Activated CD8-positive, alpha-beta memory T cell treated with anti-CD3 and anti-CD28 coated beads, Interleukin-2, amount 10 ng/mL, durations not matched to agents 7 days and 5 days (primary cell): Measurements from ENCODE around the gene AIP. TPM values are rescaled to one million over a fixed set of nuclear protein-coding genes. Genes with fewer than 3 reads are reported as not detected.

Source experiments
- ATAC-seq: fragments of 150-1000 bp; cut with Tn5 transposase; one replicate; pipeline ENCODE4 v1.10.0; 2021; ENCODE audit warnings: moderate library complexity
- CTCF ChIA-PET: fragments of 350-600 bp; sonication (Branson Sonifier 250); formaldehyde crosslinking; loops from one replicate; lab custom pipeline; 2021; ENCODE audit warnings: antibody characterized with exemption; lab: Charles Lee
- DNase-seq: peaks from one replicate; pipeline ENCODE4 v3.0.0-alpha.2; 2020
- H3K27ac Mint-ChIP-seq: one replicate; pipeline ENCODE4 v1.8.0; 2021; ENCODE audit warnings: mild to moderate bottlenecking, mixed read lengths
- H3K27me3 Mint-ChIP-seq: one replicate; pipeline ENCODE4 v1.8.0; 2021; ENCODE audit warnings: mixed read lengths
- H3K36me3 Mint-ChIP-seq: one replicate; pipeline ENCODE4 v1.8.0; 2021; ENCODE audit warnings: mild to moderate bottlenecking, mixed read lengths
- H3K4me1 Mint-ChIP-seq: one replicate; pipeline ENCODE4 v1.8.0; 2021; ENCODE audit warnings: mixed read lengths
- H3K4me3 Mint-ChIP-seq: one replicate; pipeline ENCODE4 v1.8.0; 2021; ENCODE audit warnings: mild to moderate bottlenecking, moderate library complexity, mixed read lengths
- H3K9me3 Mint-ChIP-seq: one replicate; pipeline ENCODE4 v1.8.0; 2022; ENCODE audit warnings: low read depth, mixed read lengths
- total RNA-seq, 2 experiments: library from RNA; stranded (reverse); gene quantifications; one replicate each; pipeline ENCODE4 v1.2.3, GENCODE V29; 2021

The AIP gene
- total RNA-seq, 2 experiments from 2014 or later = 168 to 178 TPM

DNA sequence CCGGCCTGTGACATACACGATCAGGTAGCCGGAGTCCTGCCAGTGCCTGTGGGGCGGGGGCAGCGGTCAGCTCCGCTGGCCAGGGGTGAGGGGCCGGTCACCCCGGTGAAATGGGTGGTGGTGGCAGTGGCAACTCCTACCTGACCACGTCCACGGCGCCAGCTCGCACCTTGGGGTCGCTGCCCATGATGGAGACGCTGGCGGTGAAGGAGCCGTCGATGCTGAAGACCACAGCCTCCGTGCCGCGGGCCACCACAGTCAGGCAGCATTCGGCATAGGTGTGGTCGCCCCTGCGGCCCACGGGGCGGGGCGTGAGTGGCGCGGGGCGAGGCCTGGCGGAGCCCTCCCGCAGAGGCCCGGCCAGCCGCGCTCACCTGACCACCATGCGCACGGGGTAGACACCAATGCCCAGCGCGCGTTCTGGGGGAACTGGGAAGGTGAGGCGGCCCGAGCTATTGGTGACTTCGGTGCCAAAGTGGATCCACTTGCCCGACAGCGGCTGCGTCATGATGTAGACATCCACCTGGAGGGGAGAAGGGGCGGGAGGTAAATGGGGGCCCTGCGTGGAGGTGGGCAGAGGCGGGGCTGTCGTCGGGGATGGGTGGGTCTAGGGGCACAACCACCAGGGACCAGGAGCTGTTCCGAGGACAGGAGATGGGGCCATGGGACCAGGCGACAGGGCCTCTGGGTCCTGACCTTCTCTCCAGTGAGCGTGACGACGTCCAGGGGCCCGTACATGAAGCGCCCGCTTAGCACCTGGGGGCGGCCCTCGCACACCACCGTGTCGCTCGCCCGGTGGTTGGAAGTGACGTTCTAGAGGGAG, 10.9 kb downstream of the AIP start:
- no peak overlapping the region for H3K27ac Mint-ChIP-seq
- CTCF ChIA-PET = no interaction called here
- H3K4me3 Mint-ChIP-seq = no peak overlapping the region
- H3K36me3 Mint-ChIP-seq = peaks cover 13% of the 10 kb centered on the region
- ATAC-seq (no peak), DNase-seq (peak; percentile 40)
- H3K27me3 Mint-ChIP-seq = no peaks in the 10 kb centered on the region
- no peaks in the 10 kb centered on the region for H3K9me3 Mint-ChIP-seq
- H3K4me1 Mint-ChIP-seq = peaks cover 6% of the 10 kb centered on the region

- CTCF ChIA-PET = no interaction called here
- Mint-ChIP-seq H3K27ac (no peak overlapping the region), H3K9me3 (no peaks in the 10 kb centered on the region), H3K27me3 (no peaks in the 10 kb centered on the region), H3K4me1 (peaks cover 3% of the 10 kb centered on the region), H3K36me3 (peaks cover 14% of the 10 kb centered on the region), H3K4me3 (no peak overlapping the region)
- ATAC-seq (no peak), DNase-seq (no peak)
These were observed 11.8 kb downstream of the AIP start for GRCh38 chr11:67494371-67495233.

DNA sequence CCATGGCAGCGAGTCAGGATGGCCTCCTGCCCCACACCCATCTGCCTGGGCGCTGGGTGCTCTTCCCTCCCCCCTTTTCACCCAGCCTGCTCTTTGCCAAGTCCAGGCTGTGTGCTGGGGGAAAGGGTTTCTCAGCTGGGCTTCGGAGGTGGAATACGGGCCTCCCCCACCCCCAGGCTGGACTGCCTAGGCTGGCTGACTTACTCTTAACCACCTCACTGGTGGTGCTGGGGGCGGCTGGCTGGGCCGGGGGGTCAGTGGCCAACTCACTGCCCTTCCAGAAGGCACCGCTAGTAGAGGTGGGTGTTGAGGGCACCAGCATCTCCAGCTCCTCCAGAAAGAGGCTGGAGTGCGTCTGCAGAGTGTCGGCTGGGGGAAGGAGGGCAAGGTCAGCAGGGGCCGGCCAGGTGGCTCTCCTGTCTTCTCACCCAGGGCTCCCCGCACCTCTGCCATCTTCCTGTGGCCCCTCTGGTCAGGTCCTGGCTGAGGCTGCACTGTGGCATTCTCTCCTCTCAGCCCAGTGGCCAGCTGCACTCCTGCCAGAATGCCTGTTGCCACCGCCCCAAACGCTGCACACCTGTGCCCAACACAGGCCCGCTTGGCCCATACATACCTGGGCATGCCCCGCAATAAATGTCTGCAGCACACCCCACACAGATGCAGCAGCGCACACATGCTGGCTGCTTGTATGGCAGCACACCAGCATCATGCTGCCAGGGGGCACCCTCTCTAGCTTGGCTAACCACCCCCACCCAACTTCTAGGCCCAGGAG, 12.6 kb downstream of the AIP start:
- Mint-ChIP-seq H3K36me3 (peaks cover 14% of the 10 kb centered on the region), H3K27ac (no peak overlapping the region), H3K9me3 (no peaks in the 10 kb centered on the region), H3K4me1 (no peaks in the 10 kb centered on the region), H3K27me3 (no peaks in the 10 kb centered on the region), H3K4me3 (no peak overlapping the region)
- ATAC-seq = no peak
- no peak for DNase-seq
- CTCF ChIA-PET = no interaction called here

DNA sequence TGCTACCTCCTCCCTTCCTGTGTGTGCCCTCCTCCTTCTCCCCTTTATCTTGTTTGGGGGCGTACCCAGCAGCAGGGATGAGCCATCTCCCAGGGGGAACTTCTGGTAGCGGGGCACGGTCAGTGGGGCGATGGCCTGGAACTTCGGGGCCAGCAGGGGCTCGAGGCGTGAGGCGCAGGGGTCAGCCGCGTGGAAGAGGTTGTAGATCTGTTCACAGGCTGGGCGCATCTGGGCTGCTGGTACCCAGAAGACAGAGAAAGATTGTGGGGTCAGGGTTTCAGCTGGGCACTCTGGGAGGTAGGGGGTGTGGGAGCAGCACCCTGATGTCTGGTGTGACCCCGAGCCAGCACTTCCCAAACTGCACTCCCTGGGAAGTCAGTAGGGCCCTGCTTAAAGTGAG, 13.3 kb downstream of the AIP start:
- DNase-seq = no peak
- peaks cover 18% of the 10 kb centered on the region for H3K36me3 Mint-ChIP-seq
- H3K4me1 Mint-ChIP-seq = peaks cover 6% of the 10 kb centered on the region
- no peaks in the 10 kb centered on the region for H3K9me3 Mint-ChIP-seq
- H3K4me3 Mint-ChIP-seq = no peak overlapping the region
- no peaks in the 10 kb centered on the region for H3K27me3 Mint-ChIP-seq
- H3K27ac Mint-ChIP-seq = no peak overlapping the region
- CTCF ChIA-PET = no interaction called here
- ATAC-seq = no peak

DNA sequence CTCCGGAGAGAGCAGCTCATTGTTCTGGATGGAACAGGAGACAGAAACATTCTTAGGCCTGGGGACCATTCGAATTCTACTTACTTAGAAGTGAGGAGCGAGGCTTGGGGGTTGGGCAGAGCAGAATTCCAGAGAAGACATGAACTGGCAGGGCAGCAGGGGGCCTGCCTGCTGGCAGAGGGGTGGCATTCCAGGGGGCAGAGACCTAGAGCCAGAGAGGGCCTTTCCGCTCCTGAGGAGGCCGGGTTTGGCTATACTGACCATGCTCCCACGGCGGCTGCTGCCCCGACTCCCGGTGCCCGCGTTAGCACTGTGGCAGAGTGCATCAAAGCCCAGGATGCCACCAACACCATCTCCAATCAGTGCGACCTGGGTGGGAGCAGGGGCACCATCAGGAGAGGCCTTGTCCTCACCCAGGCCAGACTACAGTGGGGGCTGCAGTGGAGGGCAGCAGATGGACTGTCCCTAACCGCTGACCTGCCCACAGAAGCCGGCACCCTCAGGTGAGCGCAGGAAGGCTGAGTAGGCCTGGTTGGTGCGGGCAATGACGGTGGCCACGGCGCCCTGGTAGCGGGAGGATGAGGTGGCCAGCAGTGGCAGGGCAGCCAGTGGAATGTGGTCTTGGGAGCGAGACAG, 14.9 kb downstream of the AIP start:
- no peak for ATAC-seq

DNA sequence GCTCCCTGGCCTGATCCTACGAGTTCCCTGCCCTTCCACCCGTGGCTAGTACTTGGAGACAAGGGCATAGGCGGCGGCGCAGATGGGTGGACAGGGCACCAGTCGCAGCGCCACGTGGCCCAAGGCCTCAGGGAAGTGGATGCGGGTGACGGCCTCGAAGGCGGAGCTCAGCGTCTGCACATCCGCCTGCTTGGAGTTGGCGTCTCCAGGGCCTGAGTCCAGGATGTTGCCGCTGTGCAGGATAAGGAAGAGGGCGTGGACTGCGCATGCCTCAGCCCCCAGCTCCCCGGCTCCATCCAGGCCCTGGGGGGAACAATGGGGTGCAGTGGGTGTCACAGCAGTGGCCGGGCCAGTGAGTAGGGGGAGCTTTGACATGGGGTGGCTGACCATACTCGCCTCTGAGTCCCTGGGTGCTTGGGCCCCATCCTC, 15.7 kb downstream of the AIP start:
- CTCF ChIA-PET = no interaction called here
- H3K27ac Mint-ChIP-seq = no peak overlapping the region
- ATAC-seq = no peak
- DNase-seq = no peak
- no peaks in the 10 kb centered on the region for H3K9me3 Mint-ChIP-seq
- peaks cover 15% of the 10 kb centered on the region for H3K4me1 Mint-ChIP-seq
- no peak overlapping the region for H3K4me3 Mint-ChIP-seq
- H3K36me3 Mint-ChIP-seq = peaks cover 27% of the 10 kb centered on the region
- H3K27me3 Mint-ChIP-seq = no peaks in the 10 kb centered on the region

More for the DNA sequence above, 14.9 kb downstream of the AIP start:
- no peak overlapping the region for H3K27ac Mint-ChIP-seq
- DNase-seq = no peak
- peaks cover 23% of the 10 kb centered on the region for H3K36me3 Mint-ChIP-seq
- H3K4me1 Mint-ChIP-seq = peaks cover 10% of the 10 kb centered on the region
- CTCF ChIA-PET = no interaction called here
- H3K4me3 Mint-ChIP-seq = no peak overlapping the region
- no peaks in the 10 kb centered on the region for H3K27me3 Mint-ChIP-seq
- no peaks in the 10 kb centered on the region for H3K9me3 Mint-ChIP-seq

DNA sequence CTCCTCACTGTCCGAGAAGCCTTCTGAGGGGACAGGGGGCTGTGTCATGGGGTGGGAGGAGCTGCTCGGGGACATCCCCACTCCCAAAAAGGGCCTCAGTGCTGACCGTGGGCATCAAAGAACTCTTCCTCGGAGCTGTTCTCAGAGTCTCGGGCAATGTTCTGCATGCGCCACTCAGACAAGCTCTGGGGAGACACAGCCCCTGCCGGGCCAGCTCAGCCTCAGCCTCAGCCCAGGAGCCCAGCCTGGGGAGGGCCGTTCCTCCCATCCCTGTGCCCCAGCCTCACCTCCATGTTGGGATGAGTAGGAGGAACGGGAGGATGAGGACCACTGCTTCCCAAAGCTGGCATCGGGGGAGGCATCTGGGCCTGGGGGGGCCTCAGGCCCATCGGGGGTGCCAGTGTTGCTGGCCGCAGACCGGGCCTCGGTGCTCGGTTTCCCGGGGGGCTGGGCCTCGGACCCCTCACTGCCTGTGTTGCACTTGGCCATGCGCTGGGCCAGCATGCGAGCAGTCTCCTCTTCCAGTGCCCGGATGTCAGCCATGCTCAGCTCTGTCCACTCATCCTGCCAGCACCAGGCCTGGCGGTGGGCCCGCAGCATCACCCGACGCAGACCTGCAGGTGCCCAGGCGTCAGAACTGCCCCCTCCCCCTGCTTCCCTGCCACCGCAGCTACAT, 17.1 kb downstream of the AIP start:
- H3K9me3 Mint-ChIP-seq = no peaks in the 10 kb centered on the region
- peaks cover 27% of the 10 kb centered on the region for H3K36me3 Mint-ChIP-seq
- CTCF ChIA-PET = no interaction called here
- no peak for DNase-seq
- no peak overlapping the region for H3K4me3 Mint-ChIP-seq
- no peaks in the 10 kb centered on the region for H3K27me3 Mint-ChIP-seq
- peaks cover 19% of the 10 kb centered on the region for H3K4me1 Mint-ChIP-seq
- H3K27ac Mint-ChIP-seq = no peak overlapping the region
- no peak for ATAC-seq

GRCh38 chr11:67500484-67500821, 17.6 kb downstream of the AIP start:
- CTCF ChIA-PET = no interaction called here
- DNase-seq (no peak), ATAC-seq (no peak)
- Mint-ChIP-seq H3K4me1 (peaks cover 20% of the 10 kb centered on the region), H3K4me3 (no peak overlapping the region), H3K27ac (no peak overlapping the region), H3K36me3 (peaks cover 27% of the 10 kb centered on the region), H3K27me3 (no peaks in the 10 kb centered on the region), H3K9me3 (no peaks in the 10 kb centered on the region)

DNA sequence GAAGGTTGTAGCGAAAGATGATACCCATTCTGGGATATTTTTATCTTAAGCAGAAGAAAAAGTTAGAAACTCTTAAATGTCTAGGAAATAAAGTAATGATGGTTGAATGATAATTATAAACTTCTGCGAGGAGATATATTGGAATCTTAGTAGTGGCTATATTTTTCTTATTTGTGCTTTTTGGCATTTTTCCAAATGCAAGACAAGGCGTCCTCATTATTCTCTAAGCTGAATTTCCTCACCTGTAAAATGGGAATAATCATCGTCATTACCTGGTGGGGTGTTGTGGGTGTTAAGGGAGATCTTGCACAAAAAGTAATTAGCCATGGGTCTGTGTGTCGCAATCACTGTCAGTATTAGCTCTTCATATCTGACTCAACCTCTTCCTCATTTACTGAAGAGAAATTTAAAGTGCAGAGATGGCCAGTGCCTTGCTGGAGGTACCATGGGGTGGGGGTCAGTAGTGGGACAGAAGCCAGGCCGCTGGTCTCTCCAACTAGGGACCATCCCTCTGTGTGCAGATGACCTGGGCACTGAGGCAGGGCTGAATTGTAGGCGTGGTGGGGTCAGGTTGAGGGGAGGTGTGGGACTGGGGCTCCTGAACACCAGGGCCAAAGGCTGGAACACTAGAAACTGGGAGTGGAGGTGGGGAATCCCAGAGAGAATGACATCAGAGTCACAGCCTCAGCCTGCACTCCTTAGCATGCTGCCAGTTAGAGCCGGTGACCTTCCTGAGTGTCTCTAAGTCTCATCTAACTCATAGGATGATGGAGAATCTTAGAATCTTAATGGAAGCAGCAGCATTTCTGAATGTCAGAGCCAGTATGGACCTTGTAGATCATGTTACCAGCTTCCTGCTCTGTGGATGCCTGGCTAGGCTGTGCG, 18.2 kb downstream of the AIP start:
- Mint-ChIP-seq H3K27me3 (no peaks in the 10 kb centered on the region), H3K27ac (no peak overlapping the region), H3K9me3 (no peaks in the 10 kb centered on the region), H3K4me1 (peaks cover 26% of the 10 kb centered on the region), H3K4me3 (no peak overlapping the region), H3K36me3 (peaks cover 27% of the 10 kb centered on the region)
- CTCF ChIA-PET = interaction anchor here (1.2 to 2.1 kb wide), 2 partner anchors 12 to 17 kb away, joined by 3 to 4 read pairs; no protein-coding TSS in a partner anchor
- DNase-seq (no peak), ATAC-seq (no peak)

GRCh38 chr11:67501854-67502253, 19.0 kb downstream of the AIP start:
- CTCF ChIA-PET = interaction anchor here (1.0 to 2.1 kb wide), 3 partner anchors 13 to 127 kb away, joined by 3 to 4 read pairs (median 3); no protein-coding TSS in a partner anchor

DNA sequence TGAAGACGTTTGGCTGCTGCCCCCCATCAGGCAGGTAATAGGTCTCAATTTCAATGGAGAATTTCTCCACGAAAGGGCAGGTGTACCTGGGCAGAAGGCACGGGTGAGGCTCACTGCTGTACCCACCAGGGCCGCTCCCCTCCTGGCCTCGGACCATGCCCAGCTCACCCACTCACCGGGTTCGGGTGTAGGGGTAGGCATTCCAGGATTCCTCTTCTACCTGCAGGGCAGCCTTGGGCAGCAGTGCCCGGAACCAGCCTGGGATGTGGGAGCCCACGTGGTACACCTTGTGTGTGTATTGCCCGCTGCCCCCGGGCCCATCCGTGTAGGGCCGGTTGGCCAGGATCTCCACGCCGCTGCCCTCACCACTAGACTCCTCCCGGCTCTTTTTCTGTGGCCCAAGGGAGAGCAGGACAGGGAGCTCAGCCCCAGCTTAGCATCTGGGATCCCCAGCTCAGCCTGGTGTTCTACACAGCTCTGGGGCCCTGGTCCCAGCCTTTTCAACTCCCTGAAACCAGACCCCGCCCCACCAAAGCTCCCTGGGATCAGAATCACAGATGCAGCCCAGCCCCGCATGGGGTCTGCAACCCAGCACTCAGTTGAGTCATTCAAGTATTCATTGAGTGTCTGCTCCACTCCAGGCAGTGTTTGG, 19.6 kb downstream of the AIP start:
- Mint-ChIP-seq H3K27me3 (no peaks in the 10 kb centered on the region), H3K4me3 (peak overlapping the region; percentile 34), H3K27ac (no peak overlapping the region), H3K4me1 (peaks cover 40% of the 10 kb centered on the region), H3K9me3 (no peaks in the 10 kb centered on the region), H3K36me3 (peaks cover 35% of the 10 kb centered on the region)
- ATAC-seq (no peak), DNase-seq (no peak)
- CTCF ChIA-PET = interaction anchor here (1.0 to 2.1 kb wide), 3 partner anchors 13 to 127 kb away, joined by 3 to 4 read pairs (median 3); no protein-coding TSS in a partner anchor

More at GRCh38 chr11:67501854-67502253, 19.0 kb downstream of the AIP start:
- Mint-ChIP-seq H3K4me3 (no peak overlapping the region), H3K27ac (no peak overlapping the region), H3K9me3 (no peaks in the 10 kb centered on the region), H3K4me1 (peaks cover 34% of the 10 kb centered on the region), H3K27me3 (no peaks in the 10 kb centered on the region), H3K36me3 (peaks cover 32% of the 10 kb centered on the region)
- ATAC-seq = no peak
- DNase-seq = no peak
